WI38 (cell line): ENCODE data around the gene TMOD1.

Source experiments
- H3K4me3 ChIP-seq: 2 replicates; pipeline ENCODE4 v1.5.1; 2011; ENCODE audit warnings: low read depth, mild to moderate bottlenecking, control low read depth, low read length
- CTCF ChIP-seq: IDR thresholded peaks from 2 replicates; pipeline ENCODE4 v1.5.1; 2012; ENCODE audit warnings: low read depth, mild to moderate bottlenecking, control low read depth, low read length

Gene TMOD1

GRCh38 chr9:97512966-97513560, 11.6 kb downstream of the TMOD1 start:
- no peak overlapping the region for H3K4me3 ChIP-seq
- no peak for TF ChIP-seq CTCF

GRCh38 chr9:97514531-97514930, 13.1 kb downstream of the TMOD1 start:
- H3K4me3 ChIP-seq = no peak overlapping the region
- TF ChIP-seq CTCF = no peak

GRCh38 chr9:97515662-97516061, 14.2 kb downstream of the TMOD1 start:
- no peak for TF ChIP-seq CTCF
- H3K4me3 ChIP-seq = no peak overlapping the region

DNA sequence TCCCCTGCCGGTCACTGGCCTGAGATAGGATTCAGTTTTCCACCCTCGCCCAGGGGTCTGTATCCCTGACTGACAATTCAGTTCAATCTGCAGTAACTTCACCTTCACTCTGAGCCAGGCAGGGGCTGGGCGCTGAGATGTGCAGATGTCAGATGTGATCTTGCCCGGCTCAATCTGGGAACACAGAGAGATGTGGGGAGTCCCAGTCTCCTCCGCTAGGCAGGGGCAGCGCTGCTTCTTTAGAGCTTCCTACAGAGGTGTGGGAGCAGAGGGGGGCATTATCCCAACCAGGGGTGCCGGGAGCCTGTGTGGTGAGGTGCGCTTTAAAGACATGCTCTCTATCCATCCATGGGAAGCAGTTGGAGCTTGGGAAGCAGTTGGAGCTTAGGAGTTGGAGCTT, 14.6 kb downstream of the TMOD1 start:
- no peak overlapping the region for H3K4me3 ChIP-seq
- TF ChIP-seq CTCF = no peak

- no peak overlapping the region for H3K4me3 ChIP-seq
- no peak for TF ChIP-seq CTCF
Observed at GRCh38 chr9:97517331-97518089, 16.0 kb downstream of the TMOD1 start.

- no peak overlapping the region for H3K4me3 ChIP-seq
- no peak for TF ChIP-seq CTCF
Observed at GRCh38 chr9:97518166-97518908, 16.9 kb downstream of the TMOD1 start.

GRCh38 chr9:97518909-97519307, 17.4 kb downstream of the TMOD1 start:
- no peak for TF ChIP-seq CTCF
- no peak overlapping the region for H3K4me3 ChIP-seq
